Suppressor macrophage treated with lipopolysaccharide for 4 hours (primary cell): ENCODE results near the gene PNMA3.
"Not testable (repeated sequence)": the region's sequence is repeated elsewhere in the genome, so short reads cannot be mapped to it uniquely, and the experiment has no call there.

Experiments
- DNase-seq: peaks from one replicate; pipeline ENCODE4 v3.0.0-alpha.2; 2020

The PNMA3 gene

GRCh38 chrX:153074935-153075334, 18.7 kb downstream of the PNMA3 start:
- DNase-seq, result no peak

- no peak for DNase-seq
These were observed 19.1 kb downstream of the PNMA3 start for GRCh38 chrX:153075366-153075765.

GRCh38 chrX:153077437-153078135, 21.3 kb downstream of the PNMA3 start:
- DNase-seq, result not testable (repeated sequence)

GRCh38 chrX:153083238-153083923, 27.1 kb downstream of the PNMA3 start:
- DNase-seq, result not testable (repeated sequence)

- DNase-seq, result no peak
These were observed 46.1 kb downstream of the PNMA3 start for GRCh38 chrX:153102418-153102817.

- not testable (repeated sequence) for DNase-seq
These were observed 48.7 kb downstream of the PNMA3 start for GRCh38 chrX:153104959-153105358.

GRCh38 chrX:153106092-153106801, 50.0 kb downstream of the PNMA3 start:
- not testable (repeated sequence) for DNase-seq
